Left colon (tissue), 2 donors: ENCODE measurements around the gene AKAP11. TPM values are rescaled to one million over a fixed set of nuclear protein-coding genes. Genes with fewer than 3 reads are reported as not detected.

Source experiments
- ATAC-seq: fragments of 200-7000 bp; cut with Tn5 transposase; one replicate; pipeline ENCODE4 v1.9.1; 2020; ENCODE audit warnings: mild to moderate bottlenecking, moderate library complexity
- DNase-seq, 2 donors: peaks; one replicate each; pipeline ENCODE4 v3.0.0-alpha.2; 2020
- intact Hi-C, 2 donors: fragments of 100-400 bp; cut with DNase I in 1 of 2; cut with micrococcal nuclease in 1 of 2; formaldehyde crosslinking; loops; one replicate each; pipeline versions ENCODE4 v1.11.2 to v1.14.0; 2022; cut with DNase I, micrococcal nuclease
- total RNA-seq, 2 donors: library from RNA; stranded (reverse); fragmentation: NEBNext Ultra II Directional; extraction: Animal tissue kit (Norgen Biotek cat#: 25700); gene quantifications; one replicate each; pipeline ENCODE4 v1.2.1, GENCODE V29; 2021
- donor health status: DM: no; HTN: no; CAD: no.
- donor health status: DM: yes; HTN: yes; CAD: no.

Gene AKAP11
- total RNA-seq, 2 donors from 2014 or later: 20.7 to 26.9 TPM

- DNase-seq (no peak), ATAC-seq (no peak)
- intact Hi-C loops: no loop called here
These were observed 92.1 kb downstream of the AKAP11 start for GRCh38 chr13:42363941-42364612.

DNA sequence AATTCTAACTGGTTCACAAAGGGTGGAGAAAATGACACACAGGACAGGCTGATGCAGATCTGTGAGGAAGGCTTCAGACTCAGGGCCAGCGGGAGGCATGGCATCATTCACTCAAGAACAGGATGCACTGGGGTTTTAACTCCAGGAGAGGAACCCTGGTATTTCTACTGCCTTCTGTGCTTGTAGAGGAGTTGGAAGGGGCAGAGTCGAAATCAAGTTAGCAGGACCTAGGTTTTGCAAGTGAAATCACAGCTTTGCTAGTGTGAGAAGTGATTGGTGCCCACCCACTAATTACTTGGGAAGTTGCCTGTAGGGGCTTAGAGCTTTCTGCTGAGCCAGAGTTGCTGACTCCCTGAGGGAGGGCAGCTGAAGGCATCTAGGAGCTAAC is 92.7 kb downstream of the AKAP11 start:
- ATAC-seq (no peak), DNase-seq (no peak)
- intact Hi-C loops: no loop called here

- DNase-seq (no peak), ATAC-seq (no peak)
- intact Hi-C loops: no loop called here
These were observed 95.9 kb downstream of the AKAP11 start for GRCh38 chr13:42367831-42368230.

DNA sequence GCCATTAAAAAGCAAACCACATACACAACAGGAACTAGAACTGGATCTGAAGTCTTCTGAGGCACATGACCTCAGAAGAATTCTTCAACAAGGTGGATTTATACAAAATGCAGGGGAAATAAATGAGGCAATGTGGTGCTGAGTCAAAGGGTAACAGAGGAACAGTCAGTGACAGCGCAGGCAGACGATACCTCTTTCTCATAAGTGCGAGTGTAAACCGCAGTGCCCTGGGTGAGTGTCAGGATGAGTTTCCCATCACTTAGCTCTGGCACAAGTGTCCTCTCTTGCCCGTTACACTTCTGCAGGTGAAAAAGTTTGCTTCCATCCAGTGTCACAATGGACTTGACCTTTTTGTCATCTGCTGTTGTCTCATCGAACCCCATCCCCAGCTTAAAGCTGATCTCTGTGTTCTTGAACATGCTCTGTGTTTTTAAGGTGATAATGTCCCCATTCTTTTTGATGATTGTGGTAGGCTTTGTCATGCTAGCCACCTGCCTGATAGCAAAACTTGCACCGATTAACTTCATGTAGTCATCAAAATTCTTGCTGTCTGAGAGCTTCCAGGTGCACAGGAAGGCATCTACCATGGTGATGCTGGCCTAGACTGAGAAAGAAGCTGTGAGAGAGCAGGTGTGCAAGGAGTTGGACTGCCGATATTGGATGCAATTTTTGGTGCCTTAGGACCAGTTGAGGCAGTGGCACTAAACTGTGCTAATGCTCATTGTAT is 97.3 kb downstream of the AKAP11 start:
- DNase-seq (no peak), ATAC-seq (no peak)
- intact Hi-C loops: no loop called here

GRCh38 chr13:42370229-42370628 is 98.3 kb downstream of the AKAP11 start:
- ATAC-seq: no peak
- DNase-seq: no peak
- intact Hi-C loops: no loop called here

Other genes starting within 250 kb of the AKAP11 start
- gene DGKH, start 223.5 kb upstream of the AKAP11 start, total RNA-seq: 10 to 100 TPM; 16.8 to 22.3 TPM